Prostate gland (tissue), 2 donors: ENCODE data around the gene UBE2E2. TPM values are rescaled to one million over a fixed set of nuclear protein-coding genes. Genes with fewer than 3 reads are reported as not detected.

Experiments
- DNase-seq: peaks from one replicate; pipeline ENCODE4 v3.0.0-alpha.2; 2019; ENCODE audit warnings: low spot score
- H3K27ac ChIP-seq, 2 donors: fragments of 200-600 bp; sonication (generic); 2 replicates each; pipeline ENCODE4 v1.5.1; 2017 to 2019
- H3K27me3 ChIP-seq: fragments of 200-600 bp; sonication (generic); replicated peaks from 2 replicates; pipeline ENCODE4 v1.5.1; 2019; ENCODE audit not compliant: insufficient read depth
- H3K36me3 ChIP-seq, 2 donors: fragments of 200-600 bp; sonication (generic); 1 replicate in 1 of 2; 2 replicates in 1 of 2; pipeline versions ENCODE4 v1.5.1 to v1.8.1; 2017 to 2019
- H3K4me1 ChIP-seq: fragments of 200-600 bp; sonication (generic); replicated peaks from 2 replicates; pipeline ENCODE4 v1.5.1; 2019
- H3K4me3 ChIP-seq, 2 donors: fragments of 200-600 bp; sonication (generic); 2 replicates each; pipeline ENCODE4 v1.5.1; 2017 to 2019
- H3K9me3 ChIP-seq: fragments of 200-600 bp; sonication (generic); 2 replicates; pipeline ENCODE4 v1.5.1; 2017
- POLR2A ChIP-seq: fragments of 450-650 bp; IDR thresholded peaks from one replicate; pipeline ENCODE4 v1.6.1; 2016; ENCODE audit warnings: antibody characterized with exemption, mild to moderate bottlenecking
- POLR2AphosphoS5 ChIP-seq: sonication (generic); formaldehyde crosslinking; IDR thresholded peaks from one replicate; pipeline ENCODE4 v1.6.1; 2017; ENCODE audit warnings: antibody characterized with exemption
- WGBS: methylation state at CpG from one replicate; pipeline ENCODE4 v1.1.5; 2018; 5-methylcytosine and 5-hydroxymethylcytosine counted together
- intact Hi-C: fragments of 100-400 bp; cut with DNase I; formaldehyde crosslinking; loops from one replicate; pipeline ENCODE4 v1.14.2; 2022
- total RNA-seq, 2 donors: library from RNA; depleted of rRNA; stranded (reverse); fragments of >200 nt; gene quantifications; one replicate each; pipeline ENCODE4 v1.1.0, GENCODE V29; 2016
- TF ChIP-seq, protein P1 (sequence below), 4 experiments: fragments of 200-600 bp in 2 of 4; fragments of 450-650 bp in 2 of 4; sonication (generic) in 2 of 4; IDR thresholded peaks; 1 replicate in 3 of 4; 2 replicates in 1 of 4; pipeline ENCODE4 v1.5.1; 2016 to 2019; ENCODE audit warnings: antibody characterized with exemption in 4 of 4, mild to moderate bottlenecking in 2 of 4, moderate library complexity in 2 of 4

The UBE2E2 gene
- total RNA-seq, 2 donors from 2014 or later, result 25.9 to 48.7 TPM

DNA sequence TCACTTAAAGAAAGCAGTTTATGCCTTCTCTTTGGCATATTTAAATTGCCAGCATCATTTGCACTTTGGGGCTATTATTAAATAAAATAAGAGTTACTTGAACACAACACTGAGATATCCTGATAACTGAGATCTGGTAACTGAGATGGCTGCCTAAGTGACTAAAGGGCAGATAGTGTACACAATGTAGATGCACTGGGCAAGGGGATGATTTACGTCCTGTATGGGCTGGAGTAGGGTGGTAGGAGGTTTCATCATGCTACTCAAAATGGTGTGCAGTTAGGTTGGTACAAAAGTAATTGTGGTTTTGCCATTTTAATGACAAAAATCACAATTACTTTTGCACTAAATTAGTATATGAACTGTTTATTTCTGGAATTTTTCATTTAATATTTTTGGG, 196.1 kb downstream of the UBE2E2 start:
- H3K4me1 ChIP-seq, result no peaks in the 10 kb centered on the region
- no peak overlapping the region for H3K27ac ChIP-seq
- no peak overlapping the region for H3K4me3 ChIP-seq
- intact Hi-C loops, result no loop called here
- H3K9me3 ChIP-seq, result no peaks in the 10 kb centered on the region
- DNase-seq, result no peak
- TF ChIP-seq POLR2A, result no peak
- TF ChIP-seq, protein P1, sequence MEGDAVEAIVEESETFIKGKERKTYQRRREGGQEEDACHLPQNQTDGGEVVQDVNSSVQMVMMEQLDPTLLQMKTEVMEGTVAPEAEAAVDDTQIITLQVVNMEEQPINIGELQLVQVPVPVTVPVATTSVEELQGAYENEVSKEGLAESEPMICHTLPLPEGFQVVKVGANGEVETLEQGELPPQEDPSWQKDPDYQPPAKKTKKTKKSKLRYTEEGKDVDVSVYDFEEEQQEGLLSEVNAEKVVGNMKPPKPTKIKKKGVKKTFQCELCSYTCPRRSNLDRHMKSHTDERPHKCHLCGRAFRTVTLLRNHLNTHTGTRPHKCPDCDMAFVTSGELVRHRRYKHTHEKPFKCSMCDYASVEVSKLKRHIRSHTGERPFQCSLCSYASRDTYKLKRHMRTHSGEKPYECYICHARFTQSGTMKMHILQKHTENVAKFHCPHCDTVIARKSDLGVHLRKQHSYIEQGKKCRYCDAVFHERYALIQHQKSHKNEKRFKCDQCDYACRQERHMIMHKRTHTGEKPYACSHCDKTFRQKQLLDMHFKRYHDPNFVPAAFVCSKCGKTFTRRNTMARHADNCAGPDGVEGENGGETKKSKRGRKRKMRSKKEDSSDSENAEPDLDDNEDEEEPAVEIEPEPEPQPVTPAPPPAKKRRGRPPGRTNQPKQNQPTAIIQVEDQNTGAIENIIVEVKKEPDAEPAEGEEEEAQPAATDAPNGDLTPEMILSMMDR (IDR thresholded peaks at IDR 0.05), result no peak
- no peak for TF ChIP-seq POLR2AphosphoS5
- H3K27me3 ChIP-seq, result no peaks in the 10 kb centered on the region
- 93% methylated on average over 1 of the region's 1 CpG for WGBS
- H3K36me3 ChIP-seq, result no peaks in the 10 kb centered on the region

DNA sequence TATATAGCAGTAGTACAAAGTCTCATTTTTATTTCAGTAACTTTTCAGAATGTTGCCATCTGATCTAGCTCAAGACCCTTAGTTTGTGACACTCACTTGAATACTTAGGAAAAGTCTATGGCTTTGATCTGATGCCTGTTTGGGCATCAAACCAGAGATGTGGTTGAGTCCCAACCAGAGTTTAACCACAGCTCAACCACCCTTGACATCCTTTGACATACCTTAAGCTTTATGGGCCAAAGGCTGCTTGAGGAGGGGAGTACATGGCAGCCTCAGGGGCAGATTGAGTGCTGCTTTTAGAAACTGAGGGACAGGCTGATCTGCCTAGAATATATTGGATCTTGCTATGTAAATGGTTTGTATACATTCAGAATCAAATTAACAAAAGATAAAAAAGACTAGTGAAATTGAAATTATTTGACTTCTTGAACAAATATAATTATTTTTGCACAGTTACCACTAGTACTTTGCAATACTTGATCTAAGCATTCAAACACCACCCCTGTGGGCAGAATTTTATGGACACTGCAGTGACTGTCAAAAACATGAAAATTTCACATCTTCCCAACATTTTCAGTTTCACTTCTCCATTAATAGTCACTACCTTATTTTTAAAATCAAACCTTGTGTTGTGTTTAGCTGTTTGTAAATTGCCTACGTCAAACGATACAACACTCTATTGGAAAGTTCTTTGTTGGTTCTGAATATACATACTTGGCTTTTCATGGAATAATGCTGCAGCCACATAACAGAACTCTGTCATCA, 199.8 kb downstream of the UBE2E2 start:
- 99% methylated on average over 2 of the region's 2 CpGs for WGBS
- Histone ChIP-seq H3K4me3 (no peak overlapping the region), H3K4me1 (no peaks in the 10 kb centered on the region), H3K9me3 (no peaks in the 10 kb centered on the region), H3K27ac (no peak overlapping the region), H3K36me3 (no peaks in the 10 kb centered on the region), H3K27me3 (no peaks in the 10 kb centered on the region)
- TF ChIP-seq POLR2AphosphoS5, result no peak
- TF ChIP-seq, protein P1 (IDR thresholded peaks at IDR 0.05), result no peak
- TF ChIP-seq POLR2A, result no peak
- no peak for DNase-seq
- intact Hi-C loops, result no loop called here

DNA sequence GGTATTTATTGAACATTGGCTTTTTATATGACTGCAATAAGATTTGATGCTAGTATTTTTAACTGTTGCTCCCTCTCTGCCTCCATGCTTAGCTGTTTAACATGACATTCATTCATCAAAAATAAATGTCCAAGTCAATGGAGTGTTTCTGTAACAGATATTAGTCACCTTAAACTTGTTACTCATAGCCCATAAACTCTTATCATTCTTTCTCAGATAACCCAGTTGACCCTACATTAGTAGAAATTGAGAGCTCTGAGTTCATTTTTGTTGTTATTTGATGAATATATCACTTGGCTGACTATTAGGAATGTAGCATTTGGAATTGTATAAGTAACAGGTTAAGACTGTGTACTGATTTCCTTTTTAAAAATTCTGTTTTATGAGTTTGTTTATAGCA, 201.1 kb downstream of the UBE2E2 start:
- H3K4me3 ChIP-seq, result no peak overlapping the region
- no peak for DNase-seq
- no peak overlapping the region for H3K27ac ChIP-seq
- intact Hi-C loops, result no loop called here
- no peaks in the 10 kb centered on the region for H3K27me3 ChIP-seq
- TF ChIP-seq, protein P1 (IDR thresholded peaks at IDR 0.05), result no peak
- no peak for TF ChIP-seq POLR2A
- no peak for TF ChIP-seq POLR2AphosphoS5
- no peaks in the 10 kb centered on the region for H3K4me1 ChIP-seq
- H3K36me3 ChIP-seq, result no peaks in the 10 kb centered on the region
- no peaks in the 10 kb centered on the region for H3K9me3 ChIP-seq

DNA sequence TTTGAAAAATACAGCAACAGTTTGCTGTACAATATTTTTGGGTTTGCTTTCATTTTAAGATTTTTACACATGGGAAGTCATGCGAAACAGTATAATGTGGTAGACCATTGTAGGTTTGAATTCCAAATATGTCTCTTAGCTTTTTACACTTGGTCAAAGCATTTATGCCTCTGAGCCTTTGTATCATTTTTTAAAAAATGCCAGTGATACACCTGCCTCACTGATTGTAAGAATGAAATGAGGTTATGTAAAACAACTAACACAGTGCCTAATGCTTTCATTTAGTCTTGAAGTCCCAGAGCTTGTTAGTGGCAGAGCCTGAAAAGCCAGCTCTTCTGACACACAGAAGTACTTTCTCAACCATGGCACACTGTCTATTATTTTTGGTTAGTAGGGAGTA, 202.0 kb downstream of the UBE2E2 start:
- intact Hi-C loops, result no loop called here
- Histone ChIP-seq H3K4me1 (no peaks in the 10 kb centered on the region), H3K27ac (no peak overlapping the region), H3K9me3 (no peaks in the 10 kb centered on the region), H3K36me3 (no peaks in the 10 kb centered on the region), H3K4me3 (no peak overlapping the region), H3K27me3 (no peaks in the 10 kb centered on the region)
- WGBS, result 100% methylated on average over 1 of the region's 1 CpG
- no peak for TF ChIP-seq POLR2A
- TF ChIP-seq, protein P1 (IDR thresholded peaks at IDR 0.05), result no peak
- TF ChIP-seq POLR2AphosphoS5, result no peak
- DNase-seq, result no peak

DNA sequence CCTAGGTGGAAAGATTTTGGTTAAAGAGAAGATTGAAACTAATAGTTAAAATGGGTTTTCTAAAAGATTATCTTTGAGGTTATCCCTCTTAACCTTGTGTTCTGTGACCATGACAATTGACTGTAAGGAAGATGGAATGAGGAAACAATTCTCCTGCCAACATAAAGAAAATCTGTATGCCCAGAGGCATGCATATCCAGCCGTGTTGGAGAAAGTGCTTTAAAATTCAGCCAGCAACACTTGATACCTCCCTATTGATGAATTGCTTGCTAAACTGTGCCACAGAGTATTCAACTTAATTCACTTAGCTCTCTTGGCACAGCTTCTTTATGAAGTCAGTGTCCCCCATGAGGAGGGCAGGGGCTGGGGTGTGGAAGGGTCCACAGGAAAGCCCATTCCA, 203.5 kb downstream of the UBE2E2 start:
- no peaks in the 10 kb centered on the region for H3K9me3 ChIP-seq
- no peak for DNase-seq
- no peaks in the 10 kb centered on the region for H3K27me3 ChIP-seq
- 41% methylated on average over 1 of the region's 1 CpG for WGBS
- intact Hi-C loops, result no loop called here
- no peak for TF ChIP-seq POLR2A
- TF ChIP-seq, protein P1 (IDR thresholded peaks at IDR 0.05), result no peak
- no peaks in the 10 kb centered on the region for H3K4me1 ChIP-seq
- no peak overlapping the region for H3K4me3 ChIP-seq
- no peaks in the 10 kb centered on the region for H3K36me3 ChIP-seq
- no peak overlapping the region for H3K27ac ChIP-seq
